ENCODE measurements around the gene ABLIM1.

Gene ABLIM1

GRCh38 chr10:114508376-114508775 is 149.7 kb downstream of the ABLIM1 start:
- no peak for DNase-seq (ENCODE audit: low read depth)
- no peak for TF ChIP-seq CTCF (IDR thresholded peaks at IDR 0.05; ENCODE audit: low read depth, low read length, missing control alignments)
- H3K4me3 ChIP-seq (ENCODE audit: low read depth, low read length): no peak overlapping the region

- TF ChIP-seq CTCF (IDR thresholded peaks at IDR 0.05; ENCODE audit: low read depth, low read length, missing control alignments): no peak
- DNase-seq (ENCODE audit: low read depth): no peak
- no peak overlapping the region for H3K4me3 ChIP-seq (ENCODE audit: low read depth, low read length)
These were observed 150.6 kb downstream of the ABLIM1 start for GRCh38 chr10:114507449-114507848.

GRCh38 chr10:114506871-114507385 is 151.1 kb downstream of the ABLIM1 start:
- TF ChIP-seq CTCF (IDR thresholded peaks at IDR 0.05; ENCODE audit: low read depth, low read length, missing control alignments): no peak
- DNase-seq (ENCODE audit: low read depth): no peak
- no peak overlapping the region for H3K4me3 ChIP-seq (ENCODE audit: low read depth, low read length)

GRCh38 chr10:114504769-114505579 is 153.1 kb downstream of the ABLIM1 start:
- no peak for DNase-seq (ENCODE audit: low read depth)
- H3K4me3 ChIP-seq (ENCODE audit: low read depth, low read length): no peak overlapping the region
- no peak for TF ChIP-seq CTCF (IDR thresholded peaks at IDR 0.05; ENCODE audit: low read depth, low read length, missing control alignments)

- no peak for TF ChIP-seq CTCF (IDR thresholded peaks at IDR 0.05; ENCODE audit: low read depth, low read length, missing control alignments)
These were observed 156.0 kb downstream of the ABLIM1 start for GRCh38 chr10:114502074-114502473.

GRCh38 chr10:114501650-114502049 is 156.4 kb downstream of the ABLIM1 start:
- no peak overlapping the region for H3K4me3 ChIP-seq (ENCODE audit: low read depth, low read length)
- TF ChIP-seq CTCF (IDR thresholded peaks at IDR 0.05; ENCODE audit: low read depth, low read length, missing control alignments): peak; percentile 19
- DNase-seq (ENCODE audit: low read depth): no peak

More at GRCh38 chr10:114502074-114502473, 156.0 kb downstream of the ABLIM1 start:
- DNase-seq (ENCODE audit: low read depth): no peak
- no peak overlapping the region for H3K4me3 ChIP-seq (ENCODE audit: low read depth, low read length)

GRCh38 chr10:114500643-114501042 is 157.4 kb downstream of the ABLIM1 start:
- TF ChIP-seq CTCF (IDR thresholded peaks at IDR 0.05; ENCODE audit: low read depth, low read length, missing control alignments): no peak
- no peak for DNase-seq (ENCODE audit: low read depth)
- no peak overlapping the region for H3K4me3 ChIP-seq (ENCODE audit: low read depth, low read length)
